ENCODE results near the gene ATL3. TPM values are rescaled to one million over a fixed set of nuclear protein-coding genes. Genes with fewer than 3 reads are reported as not detected.
A peak's percentile ranks its signal among the peaks of the same experiment; 100 is the strongest.
"Not testable (repeated sequence)": the region's sequence is repeated elsewhere in the genome, so short reads cannot be mapped to it uniquely, and the experiment has no call there.

Gene ATL3
- total and polyA plus RNA-seq, 7 experiments from 2014 or later, result 13.8 to 33.3 (median 26.8) TPM

- H3K27me3 ChIP-seq (ENCODE audit: control insufficient read depth in 2 of 2, insufficient read depth in 2 of 2, low read length in 2 of 2); H3K9me3 Mint-ChIP-seq; ATAC-seq; H3K4me1 ChIP-seq (ENCODE audit: control insufficient read depth in 2 of 2, insufficient read depth in 2 of 2, low read length in 2 of 2); H3K4me3 ChIP-seq (ENCODE audit: low read length); H3K27me3 Mint-ChIP-seq; H3K27ac ChIP-seq (ENCODE audit: low read depth, low read length); H3K9me3 ChIP-seq (ENCODE audit: control insufficient read depth in 2 of 3, low read length in 3 of 3); DNase-seq; H3K4me3 Mint-ChIP-seq: not testable (repeated sequence)
- H3K36me3 ChIP-seq (ENCODE audit: control insufficient read depth in 2 of 3, insufficient read depth in 3 of 3, low read length in 3 of 3), result peaks cover 0 to 21% (median 9%) of the 10 kb centered on the region in 3 experiments
- Mint-ChIP-seq H3K27ac (peak overlapping the region in 3 of 9 donors; percentile 25 to 37 (median 25)), H3K4me1 (peaks cover 3 to 22% (median 15%) of the 10 kb centered on the region in 7 donors), H3K36me3 (peaks cover 5 to 27% (median 16%) of the 10 kb centered on the region in 5 donors)
- POLR2A ChIA-PET, result interaction anchor here (0.6 to 1.4 kb wide), 3 partner anchors 33 to 807 kb away, joined by 3 to 7 read pairs (median 3); partner anchors contain the start of genes ATL3 and STX5
- CTCF ChIA-PET, result interaction anchor here (0.6 to 5.4 kb wide), 11 partner anchors 9 to 241 kb away, joined by 3 to 89 read pairs (median 4); partner anchors contain the start of gene ATL3
- intact Hi-C loops (cut with micrococcal nuclease), result loop anchor here (2.0 to 5.0 kb wide), 4 partner anchors 66 to 731 kb away; no protein-coding TSS in a partner anchor
These were observed 32.7 kb downstream of the ATL3 start for GRCh38 chr11:63638436-63638835.

- no peaks in the 10 kb centered on the region for H3K9me3 ChIP-seq (ENCODE audit: control insufficient read depth in 2 of 3, low read length in 3 of 3)
- Mint-ChIP-seq H3K36me3 (peaks cover 6 to 26% (median 18%) of the 10 kb centered on the region in 5 donors), H3K4me3 (no peak overlapping the region), H3K27me3 (no peaks in the 10 kb centered on the region), H3K27ac (no peak overlapping the region), H3K4me1 (peaks cover 7 to 22% (median 16%) of the 10 kb centered on the region in 7 donors), H3K9me3 (peaks cover 0 to 1% (median 0%) of the 10 kb centered on the region in 11 donors)
- peak; percentile 88 for ATAC-seq
- no peaks in the 10 kb centered on the region for H3K27me3 ChIP-seq (ENCODE audit: control insufficient read depth in 2 of 2, insufficient read depth in 2 of 2, low read length in 2 of 2)
- peaks cover 0 to 21% (median 0%) of the 10 kb centered on the region in 3 experiments for H3K36me3 ChIP-seq (ENCODE audit: control insufficient read depth in 2 of 3, insufficient read depth in 3 of 3, low read length in 3 of 3)
- intact Hi-C loops (cut with micrococcal nuclease), result loop anchor here (1.0 to 5.0 kb wide), 6 partner anchors 64 to 729 kb away; no protein-coding TSS in a partner anchor
- H3K4me3 ChIP-seq (ENCODE audit: low read length), result no peak overlapping the region
- H3K4me1 ChIP-seq (ENCODE audit: control insufficient read depth in 2 of 2, insufficient read depth in 2 of 2, low read length in 2 of 2), result no peaks in the 10 kb centered on the region
- CTCF ChIA-PET, result interaction anchor here (0.8 to 5.4 kb wide), 12 partner anchors 62 to 600 kb away, joined by 3 to 89 read pairs (median 4); partner anchors contain the start of gene PLAAT5
- peak; percentile 45 to 76 (median 70) for DNase-seq
- H3K27ac ChIP-seq (ENCODE audit: low read depth, low read length), result no peak overlapping the region
- POLR2A ChIA-PET, result interaction anchor here (1.4 to 1.8 kb wide), 2 partner anchors 99 to 157 kb away, joined by 3 to 9 read pairs; partner anchors contain the start of gene PLAAT4
These were observed 35.3 kb downstream of the ATL3 start for GRCh38 chr11:63635762-63636465.

- Mint-ChIP-seq H3K9me3 (peaks cover 0 to 1% (median 0%) of the 10 kb centered on the region in 11 donors), H3K27me3 (no peaks in the 10 kb centered on the region), H3K27ac (peak overlapping the region in 1 of 9 donors; percentile 20), H3K4me3 (no peak overlapping the region), H3K36me3 (peaks cover 10 to 33% (median 24%) of the 10 kb centered on the region in 5 donors), H3K4me1 (peaks cover 0 to 11% (median 0%) of the 10 kb centered on the region in 7 donors)
- H3K36me3 ChIP-seq (ENCODE audit: control insufficient read depth in 2 of 3, insufficient read depth in 3 of 3, low read length in 3 of 3), result peaks cover 3 to 34% (median 4%) of the 10 kb centered on the region in 3 experiments
- no peaks in the 10 kb centered on the region for H3K27me3 ChIP-seq (ENCODE audit: control insufficient read depth in 2 of 2, insufficient read depth in 2 of 2, low read length in 2 of 2)
- DNase-seq (no peak), ATAC-seq (no peak)
- no peak overlapping the region for H3K4me3 ChIP-seq (ENCODE audit: low read length)
- POLR2A ChIA-PET, result no interaction called here
- H3K9me3 ChIP-seq (ENCODE audit: control insufficient read depth in 2 of 3, low read length in 3 of 3), result no peaks in the 10 kb centered on the region
- CTCF ChIA-PET, result interaction anchor here (1.1 kb wide), 1 partner anchor 150 kb away, joined by 8 read pairs; no protein-coding TSS in a partner anchor
- H3K4me1 ChIP-seq (ENCODE audit: control insufficient read depth in 2 of 2, insufficient read depth in 2 of 2, low read length in 2 of 2), result no peaks in the 10 kb centered on the region
- intact Hi-C loops (cut with micrococcal nuclease), result no loop called here
- no peak overlapping the region for H3K27ac ChIP-seq (ENCODE audit: low read depth, low read length)
These were observed 41.8 kb downstream of the ATL3 start for GRCh38 chr11:63629426-63629825.

GRCh38 chr11:63623513-63624140 is 47.5 kb downstream of the ATL3 start:
- CTCF ChIA-PET, result interaction anchor here (0.7 kb wide), 1 partner anchor 153 kb away, joined by 4 read pairs; no protein-coding TSS in a partner anchor
- peak overlapping the region in 1 of 9 donors; percentile 53 for H3K27ac Mint-ChIP-seq
- peaks cover 0 to 5% (median 0%) of the 10 kb centered on the region in 5 donors for H3K27me3 Mint-ChIP-seq

GRCh38 chr11:63622323-63622722 is 48.9 kb downstream of the ATL3 start:
- DNase-seq (no peak), ATAC-seq (no peak)
- Mint-ChIP-seq H3K4me3 (no peak overlapping the region), H3K4me1 (peaks cover 0 to 9% (median 7%) of the 10 kb centered on the region in 7 donors), H3K27me3 (peaks cover 0 to 5% (median 0%) of the 10 kb centered on the region in 5 donors), H3K27ac (no peak overlapping the region), H3K36me3 (no peaks in the 10 kb centered on the region), H3K9me3 (no peaks in the 10 kb centered on the region)
- POLR2A ChIA-PET, result interaction anchor here (1.5 kb wide), 1 partner anchor 70 kb away, joined by 3 read pairs; no protein-coding TSS in a partner anchor
- H3K4me1 ChIP-seq (ENCODE audit: control insufficient read depth in 2 of 2, insufficient read depth in 2 of 2, low read length in 2 of 2), result no peaks in the 10 kb centered on the region
- H3K36me3 ChIP-seq (ENCODE audit: control insufficient read depth in 2 of 3, insufficient read depth in 3 of 3, low read length in 3 of 3), result no peaks in the 10 kb centered on the region
- H3K27me3 ChIP-seq (ENCODE audit: control insufficient read depth in 2 of 2, insufficient read depth in 2 of 2, low read length in 2 of 2), result no peaks in the 10 kb centered on the region
- CTCF ChIA-PET, result interaction anchor here (0.6 kb wide), 2 partner anchors 26 to 79 kb away, joined by 4 read pairs; no protein-coding TSS in a partner anchor
- H3K9me3 ChIP-seq (ENCODE audit: control insufficient read depth in 2 of 3, low read length in 3 of 3), result no peaks in the 10 kb centered on the region
- H3K4me3 ChIP-seq (ENCODE audit: low read length), result no peak overlapping the region
- no peak overlapping the region for H3K27ac ChIP-seq (ENCODE audit: low read depth, low read length)
- intact Hi-C loops (cut with micrococcal nuclease), result no loop called here

More at GRCh38 chr11:63623513-63624140, 47.5 kb downstream of the ATL3 start:
- intact Hi-C loops (cut with micrococcal nuclease), result no loop called here
- Histone ChIP-seq H3K4me3 (ENCODE audit: low read length) (no peak overlapping the region), H3K27ac (ENCODE audit: low read depth, low read length) (no peak overlapping the region), H3K4me1 (ENCODE audit: control insufficient read depth in 2 of 2, insufficient read depth in 2 of 2, low read length in 2 of 2) (no peaks in the 10 kb centered on the region), H3K9me3 (ENCODE audit: control insufficient read depth in 2 of 3, low read length in 3 of 3) (no peaks in the 10 kb centered on the region), H3K36me3 (ENCODE audit: control insufficient read depth in 2 of 3, insufficient read depth in 3 of 3, low read length in 3 of 3) (no peaks in the 10 kb centered on the region), H3K27me3 (ENCODE audit: control insufficient read depth in 2 of 2, insufficient read depth in 2 of 2, low read length in 2 of 2) (no peaks in the 10 kb centered on the region)
- no peak overlapping the region for H3K4me3 Mint-ChIP-seq
- H3K36me3 Mint-ChIP-seq, result peaks cover 0 to 4% (median 1%) of the 10 kb centered on the region in 5 donors
- POLR2A ChIA-PET, result interaction anchor here (1.5 kb wide), 1 partner anchor 72 kb away, joined by 3 read pairs; no protein-coding TSS in a partner anchor
- ATAC-seq (no peak), DNase-seq (no peak)
- H3K9me3 Mint-ChIP-seq, result no peaks in the 10 kb centered on the region
- H3K4me1 Mint-ChIP-seq, result peaks cover 0 to 9% (median 7%) of the 10 kb centered on the region in 7 donors

GRCh38 chr11:63621071-63621470 is 50.1 kb downstream of the ATL3 start:
- H3K4me3 ChIP-seq (ENCODE audit: low read length), result no peak overlapping the region
- peak; percentile 58 for ATAC-seq
- intact Hi-C loops (cut with micrococcal nuclease), result no loop called here
- no peaks in the 10 kb centered on the region for H3K27me3 ChIP-seq (ENCODE audit: control insufficient read depth in 2 of 2, insufficient read depth in 2 of 2, low read length in 2 of 2)
- no peak overlapping the region for H3K4me3 Mint-ChIP-seq
- H3K36me3 ChIP-seq (ENCODE audit: control insufficient read depth in 2 of 3, insufficient read depth in 3 of 3, low read length in 3 of 3), result no peaks in the 10 kb centered on the region
- no peak for DNase-seq
- no peak overlapping the region for H3K27ac ChIP-seq (ENCODE audit: low read depth, low read length)
- H3K27ac Mint-ChIP-seq, result no peak overlapping the region
- H3K9me3 ChIP-seq (ENCODE audit: control insufficient read depth in 2 of 3, low read length in 3 of 3), result no peaks in the 10 kb centered on the region
- POLR2A ChIA-PET, result no interaction called here
- H3K36me3 Mint-ChIP-seq, result no peaks in the 10 kb centered on the region
- CTCF ChIA-PET, result no interaction called here
- peaks cover 0 to 9% (median 7%) of the 10 kb centered on the region in 7 donors for H3K4me1 Mint-ChIP-seq
- H3K9me3 Mint-ChIP-seq, result no peaks in the 10 kb centered on the region
- peaks cover 0 to 5% (median 0%) of the 10 kb centered on the region in 5 donors for H3K27me3 Mint-ChIP-seq
- H3K4me1 ChIP-seq (ENCODE audit: control insufficient read depth in 2 of 2, insufficient read depth in 2 of 2, low read length in 2 of 2), result no peaks in the 10 kb centered on the region

All from naive thymus-derived CD4-positive, alpha-beta T cell (primary cell).